Hematopoietic multipotent progenitor cell treated with erythropoietin and hydrocortisone succinate and interleukin-3 and kit ligand, for 17 days (in vitro differentiated cells): Measurements from ENCODE around the gene LMBR1.
"Not testable (repeated sequence)": the region's sequence is repeated elsewhere in the genome, so short reads cannot be mapped to it uniquely, and the experiment has no call there.

Source experiments
- DNase-seq: peaks from one replicate; pipeline ENCODE4 v3.0.0-alpha.2; 2015; ENCODE audit warnings: low spot score

The LMBR1 gene

GRCh38 chr7:156754201-156754600, 138.8 kb downstream of the LMBR1 start:
- no peak for DNase-seq

- no peak for DNase-seq
Measured at GRCh38 chr7:156753630-156754029, 139.4 kb downstream of the LMBR1 start.

- no peak for DNase-seq
Measured at GRCh38 chr7:156753229-156753560, 139.8 kb downstream of the LMBR1 start.

GRCh38 chr7:156752367-156753228, 140.4 kb downstream of the LMBR1 start:
- DNase-seq, result no peak

GRCh38 chr7:156751319-156751718, 141.7 kb downstream of the LMBR1 start:
- DNase-seq, result no peak

- no peak for DNase-seq
Measured at GRCh38 chr7:156747718-156748117, 145.3 kb downstream of the LMBR1 start.

GRCh38 chr7:156746891-156747290, 146.1 kb downstream of the LMBR1 start:
- no peak for DNase-seq

GRCh38 chr7:156739596-156739995, 153.4 kb downstream of the LMBR1 start:
- no peak for DNase-seq

- no peak for DNase-seq
Measured at GRCh38 chr7:156735851-156736250, 157.1 kb downstream of the LMBR1 start.

- no peak for DNase-seq
Measured at GRCh38 chr7:156733638-156734037, 159.3 kb downstream of the LMBR1 start.

GRCh38 chr7:156732091-156732625, 160.8 kb downstream of the LMBR1 start:
- DNase-seq, result no peak

GRCh38 chr7:156731651-156732050, 161.3 kb downstream of the LMBR1 start:
- DNase-seq, result no peak

GRCh38 chr7:156725936-156726335, 167.0 kb downstream of the LMBR1 start:
- no peak for DNase-seq

GRCh38 chr7:156725073-156725472, 167.9 kb downstream of the LMBR1 start:
- DNase-seq, result no peak

GRCh38 chr7:156722043-156722826, 170.7 kb downstream of the LMBR1 start:
- DNase-seq, result no peak

- DNase-seq, result no peak
Measured at GRCh38 chr7:156703773-156704482, 189.1 kb downstream of the LMBR1 start.

- no peak for DNase-seq
Measured at GRCh38 chr7:156703209-156703608, 189.8 kb downstream of the LMBR1 start.

- no peak for DNase-seq
Measured at GRCh38 chr7:156702399-156702798, 190.6 kb downstream of the LMBR1 start.

- not testable (repeated sequence) for DNase-seq
Measured at GRCh38 chr7:156701787-156702186, 191.2 kb downstream of the LMBR1 start.

- DNase-seq, result not testable (repeated sequence)
Measured at GRCh38 chr7:156698512-156698911, 194.5 kb downstream of the LMBR1 start.

GRCh38 chr7:156697283-156697682, 195.7 kb downstream of the LMBR1 start:
- not testable (repeated sequence) for DNase-seq

- DNase-seq, result no peak
Measured at GRCh38 chr7:156693627-156694026, 199.4 kb downstream of the LMBR1 start.
